Measurements from ENCODE around the gene LYPD1. TPM values are rescaled to one million over a fixed set of nuclear protein-coding genes. Genes with fewer than 3 reads are reported as not detected.

Gene LYPD1
- total and polyA plus RNA-seq, 9 of the 15 experiments (the other 6 are each of a cell fraction or from before 2014, with no cell fraction given): not detected

GRCh38 chr2:132680544-132680943 lies 10.5 kb upstream of the LYPD1 start:
- POLR2A ChIA-PET: no interaction called here
- ATAC-seq: no peak
- in situ Hi-C loops (cut with MboI): no loop called here

More at GRCh38 chr2:132680544-132680943, 10.5 kb upstream of the LYPD1 start:
- CTCF ChIA-PET (ENCODE audit: low intra/inter-chr PET ratio): no interaction called here
- Histone ChIP-seq H3K4me1 (replicated peaks in 1 of 2; ENCODE audit: control insufficient read depth in 2 of 2, insufficient read depth in 2 of 2, low read length in 2 of 2) (no peaks in the 10 kb centered on the region), H3K4me2 (ENCODE audit: insufficient read depth, low read length) (no peak overlapping the region), H2AFZ (ENCODE audit: low read depth, low read length) (no peak overlapping the region), H3K36me3 (ENCODE audit: control insufficient read depth, insufficient read depth, low read length) (no peaks in the 10 kb centered on the region), H3K9ac (ENCODE audit: insufficient read depth in 1 of 2, low read depth in 2 of 2, low read length in 2 of 2) (no peak overlapping the region), H3K27ac (ENCODE audit: extremely low read depth, low read depth, low read length) (no peak overlapping the region), H3K79me2 (ENCODE audit: control insufficient read depth, insufficient read depth, low read length) (no peaks in the 10 kb centered on the region), H3K9me1 (ENCODE audit: control insufficient read depth, insufficient read depth, low read length) (no peaks in the 10 kb centered on the region), H4K20me1 (replicated peaks; ENCODE audit: control insufficient read depth, insufficient read depth, low read length) (no peaks in the 10 kb centered on the region; the same call in 1 of the 2 replicates), H3K9me3 (replicated peaks; ENCODE audit: control insufficient read depth, insufficient read depth, low read depth, low read length) (no peaks in the 10 kb centered on the region), H3K4me3 (no peak overlapping the region), H3K27me3 (ENCODE audit: control insufficient read depth in 2 of 2, insufficient read depth in 2 of 2, low read length in 2 of 2) (no peaks in the 10 kb centered on the region)
- 0% methylated on average over 3 of the region's 3 CpGs for WGBS (ENCODE audit: insufficient coverage, low coverage, missing lambda C conversion rate)
- intact Hi-C loops (cut with micrococcal nuclease): no loop called here
- TF ChIP-seq TEAD2 (tag; IDR thresholded peaks at IDR 0.05) (no peak), FUS (optimal IDR thresholded peaks at IDR 0.05; ENCODE audit: low read depth, low read length) (no peak), POLR3A (IDR thresholded peaks at IDR 0.05; ENCODE audit: borderline replicate concordance, extremely low read depth, insufficient read depth, insufficient read length) (no peak)
- TF ChIP-seq, protein P1, sequence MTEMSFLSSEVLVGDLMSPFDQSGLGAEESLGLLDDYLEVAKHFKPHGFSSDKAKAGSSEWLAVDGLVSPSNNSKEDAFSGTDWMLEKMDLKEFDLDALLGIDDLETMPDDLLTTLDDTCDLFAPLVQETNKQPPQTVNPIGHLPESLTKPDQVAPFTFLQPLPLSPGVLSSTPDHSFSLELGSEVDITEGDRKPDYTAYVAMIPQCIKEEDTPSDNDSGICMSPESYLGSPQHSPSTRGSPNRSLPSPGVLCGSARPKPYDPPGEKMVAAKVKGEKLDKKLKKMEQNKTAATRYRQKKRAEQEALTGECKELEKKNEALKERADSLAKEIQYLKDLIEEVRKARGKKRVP (CRISPR knock-in tag; IDR thresholded peaks at IDR 0.05): no peak
- TF ChIP-seq, protein P2, sequence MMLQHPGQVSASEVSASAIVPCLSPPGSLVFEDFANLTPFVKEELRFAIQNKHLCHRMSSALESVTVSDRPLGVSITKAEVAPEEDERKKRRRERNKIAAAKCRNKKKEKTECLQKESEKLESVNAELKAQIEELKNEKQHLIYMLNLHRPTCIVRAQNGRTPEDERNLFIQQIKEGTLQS (IDR thresholded peaks at IDR 0.05): no peak
- TF ChIP-seq, protein P2 (CRISPR knock-in tag; conservative IDR thresholded peaks at IDR 0.05): no peak
- FAIRE-seq: no peak
- BruUV-seq (replicated peaks): no TSS peak
- DNase-seq (ENCODE audit: extremely low read depth in 1 of 4, low spot score in 3 of 4): no peak
